Stimulated activated CD8-positive, alpha-beta memory T cell treated with anti-CD3 and anti-CD28 coated beads, Interleukin-12 subunit alpha, Interleukin-12 subunit beta, amount 100 ng/mL, for 1 hour (primary cell): ENCODE measurements around the gene ZNF512.
"Not testable (repeated sequence)": the region's sequence is repeated elsewhere in the genome, so short reads cannot be mapped to it uniquely, and the experiment has no call there.

ENCODE experiments used
- DNase-seq: peaks from one replicate; pipeline ENCODE4 v3.0.0-alpha.2; 2020; ENCODE audit warnings: low read depth

The ZNF512 gene

DNA sequence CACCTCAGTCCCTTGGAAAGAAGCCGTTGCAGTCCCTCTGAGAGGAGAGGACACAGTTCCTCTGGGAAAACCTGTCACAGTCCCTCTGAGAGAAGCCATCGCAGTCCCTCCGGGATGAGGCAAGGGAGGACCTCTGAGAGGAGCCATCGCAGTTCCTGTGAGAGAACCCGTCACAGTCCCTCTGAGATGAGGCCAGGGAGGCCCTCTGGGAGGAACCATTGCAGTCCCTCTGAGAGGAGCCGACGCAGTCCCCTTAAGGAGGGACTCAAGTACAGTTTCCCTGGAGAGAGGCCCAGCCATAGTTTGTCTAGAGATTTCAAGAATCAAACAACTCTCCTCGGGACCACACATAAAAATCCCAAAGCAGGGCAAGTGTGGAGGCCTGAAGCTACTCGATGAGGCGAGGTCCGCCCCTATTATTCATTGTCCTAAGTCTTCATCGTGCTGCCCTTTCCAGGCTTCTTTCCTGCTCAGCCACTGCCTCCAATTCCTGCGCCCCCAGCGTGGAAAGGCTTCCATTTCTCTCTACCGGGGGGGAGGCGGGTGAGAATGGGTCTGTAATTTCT lies 630 bp upstream of the ZNF512 start:
- DNase-seq: no peak

- DNase-seq: no peak
Measured at GRCh38 chr2:27583390-27583915, 611 bp downstream of the ZNF512 start.

- DNase-seq: no peak
Measured at GRCh38 chr2:27584597-27584996, 1.8 kb downstream of the ZNF512 start.

- no peak for DNase-seq
Measured at GRCh38 chr2:27587025-27587424, 4.2 kb downstream of the ZNF512 start.

DNA sequence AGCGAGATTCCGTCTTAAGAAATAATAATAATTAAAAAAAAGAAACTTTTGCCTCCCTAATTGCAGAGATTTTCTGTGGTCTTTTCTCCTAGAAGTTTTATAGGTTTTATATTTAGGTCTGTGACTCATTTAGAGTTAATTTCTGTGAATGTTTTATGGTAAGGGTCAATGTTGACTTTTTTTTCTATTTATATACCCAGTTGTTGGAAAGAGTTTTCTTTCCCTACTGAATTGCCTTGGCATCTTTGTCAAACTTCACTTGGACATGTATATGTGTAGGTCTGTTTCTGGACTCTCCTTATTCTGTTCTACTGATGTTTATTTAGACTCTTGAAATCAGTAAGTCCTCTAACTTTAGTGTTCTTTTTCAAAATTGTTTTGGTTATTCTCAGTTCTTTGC lies 5.5 kb downstream of the ZNF512 start:
- no peak for DNase-seq

DNA sequence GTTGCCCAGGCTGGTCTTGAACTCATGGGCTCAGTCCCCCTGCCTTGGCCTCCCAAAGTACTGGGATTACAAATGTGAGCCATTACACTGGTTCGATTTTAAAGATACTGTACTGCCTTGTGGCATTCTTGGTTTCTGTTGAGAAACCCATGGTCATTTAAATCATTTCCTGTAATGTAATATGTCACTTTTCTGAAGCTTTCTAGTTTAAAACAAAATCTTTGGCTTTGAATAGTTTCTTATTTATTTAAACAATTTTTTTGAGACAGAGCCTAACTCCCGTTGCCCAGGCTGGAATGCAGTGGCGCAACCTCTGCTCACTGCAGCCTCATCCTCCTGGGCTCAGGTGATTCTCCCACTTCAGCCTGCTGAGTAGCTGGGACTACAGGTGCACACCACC lies 8.9 kb downstream of the ZNF512 start:
- no peak for DNase-seq

GRCh38 chr2:27593240-27593639 lies 10.4 kb downstream of the ZNF512 start:
- DNase-seq: no peak

DNA sequence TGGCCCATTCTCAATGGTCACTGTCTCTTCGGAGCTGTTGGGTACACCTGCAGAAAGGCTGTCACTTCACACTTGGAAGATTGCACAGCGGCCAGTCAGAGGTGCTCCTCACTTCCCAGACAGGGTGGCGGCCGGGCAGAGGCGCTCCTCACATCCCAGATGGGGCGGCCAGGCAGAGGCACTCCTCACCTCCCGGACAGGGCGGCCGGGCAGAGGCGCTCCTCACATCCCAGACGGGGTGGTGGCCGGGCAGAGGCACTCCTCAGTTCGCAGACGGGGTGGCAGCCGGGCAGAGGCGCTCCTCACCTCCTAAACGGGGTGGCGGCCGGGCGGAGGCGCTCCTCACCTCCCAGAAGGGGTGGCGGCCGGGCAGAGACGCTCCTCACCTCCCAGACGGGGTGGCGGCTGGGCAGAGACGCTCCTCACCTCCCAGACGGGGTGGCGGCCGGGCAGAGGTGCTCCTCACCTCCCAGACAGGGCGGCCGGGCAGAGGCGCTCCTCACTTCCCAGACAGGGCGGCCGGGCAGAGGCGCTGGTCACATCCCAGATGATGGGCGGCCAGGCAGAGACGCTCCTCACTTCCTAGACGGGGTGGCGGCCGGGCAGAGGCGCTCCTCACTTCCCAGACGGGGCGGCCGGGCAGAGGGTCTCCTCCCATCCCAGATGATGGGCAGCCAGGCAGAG lies 11.3 kb downstream of the ZNF512 start:
- not testable (repeated sequence) for DNase-seq

GRCh38 chr2:27595412-27595811 lies 12.6 kb downstream of the ZNF512 start:
- not testable (repeated sequence) for DNase-seq

GRCh38 chr2:27596627-27597026 lies 13.8 kb downstream of the ZNF512 start:
- DNase-seq: no peak

DNA sequence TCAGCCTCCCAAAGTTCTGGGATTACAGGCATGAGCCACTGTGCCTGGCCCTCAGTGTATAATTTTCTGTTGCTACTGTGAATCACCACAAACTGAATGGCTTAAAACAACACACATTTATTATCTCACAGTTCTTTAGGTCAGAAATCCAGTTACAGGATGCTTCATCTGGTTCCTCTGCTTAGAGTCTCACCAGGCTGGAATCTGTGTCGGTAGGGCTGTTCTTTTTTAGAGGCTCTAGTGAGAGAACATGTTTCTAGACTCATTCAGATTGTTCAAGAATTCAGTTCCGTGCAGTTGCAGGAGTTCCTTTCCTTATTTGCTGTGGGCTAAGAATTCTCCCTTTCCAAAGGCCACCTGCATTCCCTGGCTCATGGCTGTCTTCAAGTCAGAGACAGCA lies 23.8 kb downstream of the ZNF512 start:
- DNase-seq: no peak

GRCh38 chr2:27613985-27614384 lies 31.1 kb downstream of the ZNF512 start:
- no peak for DNase-seq

GRCh38 chr2:27615316-27615715 lies 32.5 kb downstream of the ZNF512 start:
- DNase-seq: no peak

GRCh38 chr2:27621524-27621923 lies 38.7 kb downstream of the ZNF512 start:
- DNase-seq: no peak

- no peak for DNase-seq
Measured at GRCh38 chr2:27622921-27623384, 40.1 kb downstream of the ZNF512 start.

GRCh38 chr2:27624943-27625342 lies 42.1 kb downstream of the ZNF512 start:
- DNase-seq: no peak

DNA sequence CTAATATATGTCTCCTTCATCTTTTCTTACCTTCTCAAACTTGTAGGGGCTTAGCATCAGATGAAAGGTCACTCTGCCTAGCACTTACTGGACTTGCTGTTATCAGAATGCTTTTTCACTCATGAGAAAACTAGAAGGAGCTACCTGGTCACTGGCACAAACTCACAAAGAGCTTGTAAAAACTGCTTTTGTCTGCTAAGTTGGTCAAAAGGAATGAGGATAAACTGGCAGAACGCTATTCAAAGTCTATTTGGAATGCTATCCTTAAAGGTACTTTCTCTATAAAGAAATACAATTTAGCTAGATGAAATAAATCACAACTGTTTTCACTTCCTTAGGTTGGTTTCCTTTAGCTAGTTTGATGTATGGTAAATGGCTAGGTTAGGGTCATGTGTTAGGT lies 43.5 kb downstream of the ZNF512 start:
- not testable (repeated sequence) for DNase-seq

DNA sequence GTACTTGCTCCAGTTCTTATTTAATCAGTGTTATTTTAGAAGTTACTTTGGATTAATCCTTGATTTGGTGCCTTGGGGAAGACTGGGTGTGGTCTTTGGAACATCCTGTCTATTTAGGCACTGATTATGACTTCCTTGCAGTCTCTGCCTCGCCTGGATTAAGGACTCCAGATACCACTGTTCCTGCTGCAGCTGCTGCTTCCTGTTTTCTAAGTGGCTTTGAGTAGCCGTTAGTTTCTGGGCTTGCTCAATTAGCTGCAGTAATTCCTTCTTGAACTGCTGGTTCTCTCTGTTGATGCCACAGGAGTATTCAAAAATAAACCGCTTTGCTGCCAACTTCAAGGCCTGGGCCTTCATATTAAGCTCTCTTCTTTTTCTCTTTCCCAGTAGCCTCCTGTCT lies 44.1 kb downstream of the ZNF512 start:
- DNase-seq: not testable (repeated sequence)

DNA sequence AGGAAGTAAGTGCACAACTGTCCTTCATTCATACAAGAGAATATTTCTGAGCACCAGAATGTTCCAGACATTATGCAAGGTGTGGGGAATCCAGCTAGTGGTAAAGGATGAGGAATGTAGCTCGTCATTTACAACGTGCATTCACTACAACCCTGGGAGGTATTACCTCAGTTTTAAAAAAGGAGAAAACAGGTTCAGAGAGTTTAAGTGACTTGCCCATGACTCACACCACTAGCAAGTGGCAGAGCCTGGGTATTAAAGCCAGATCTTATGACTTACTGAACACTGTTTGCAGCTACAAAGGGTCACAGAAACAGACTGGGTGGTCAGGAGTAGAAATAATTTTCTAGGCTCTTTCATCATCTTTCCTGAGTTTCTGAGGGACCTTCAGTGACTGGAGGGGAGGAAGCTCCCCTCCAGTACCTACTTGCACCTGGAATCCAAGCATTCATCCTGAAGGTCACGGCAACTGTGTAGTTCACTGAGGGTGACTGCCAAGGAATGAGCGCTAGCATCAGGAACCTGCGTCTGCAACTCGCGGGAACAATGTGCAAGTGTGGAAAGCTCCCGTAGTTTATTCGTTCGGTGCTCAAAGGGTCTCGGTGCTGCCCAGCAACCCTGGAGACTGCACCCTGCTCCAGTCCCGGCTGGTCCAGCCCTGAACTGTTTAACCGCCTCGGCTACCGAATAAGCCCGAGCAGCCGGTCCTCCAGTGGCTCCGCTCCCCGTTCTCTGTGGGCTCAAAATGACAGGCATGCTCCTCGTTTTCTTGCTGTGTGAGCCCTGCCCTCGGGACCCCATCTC lies 45.3 kb downstream of the ZNF512 start:
- DNase-seq: no peak

DNA sequence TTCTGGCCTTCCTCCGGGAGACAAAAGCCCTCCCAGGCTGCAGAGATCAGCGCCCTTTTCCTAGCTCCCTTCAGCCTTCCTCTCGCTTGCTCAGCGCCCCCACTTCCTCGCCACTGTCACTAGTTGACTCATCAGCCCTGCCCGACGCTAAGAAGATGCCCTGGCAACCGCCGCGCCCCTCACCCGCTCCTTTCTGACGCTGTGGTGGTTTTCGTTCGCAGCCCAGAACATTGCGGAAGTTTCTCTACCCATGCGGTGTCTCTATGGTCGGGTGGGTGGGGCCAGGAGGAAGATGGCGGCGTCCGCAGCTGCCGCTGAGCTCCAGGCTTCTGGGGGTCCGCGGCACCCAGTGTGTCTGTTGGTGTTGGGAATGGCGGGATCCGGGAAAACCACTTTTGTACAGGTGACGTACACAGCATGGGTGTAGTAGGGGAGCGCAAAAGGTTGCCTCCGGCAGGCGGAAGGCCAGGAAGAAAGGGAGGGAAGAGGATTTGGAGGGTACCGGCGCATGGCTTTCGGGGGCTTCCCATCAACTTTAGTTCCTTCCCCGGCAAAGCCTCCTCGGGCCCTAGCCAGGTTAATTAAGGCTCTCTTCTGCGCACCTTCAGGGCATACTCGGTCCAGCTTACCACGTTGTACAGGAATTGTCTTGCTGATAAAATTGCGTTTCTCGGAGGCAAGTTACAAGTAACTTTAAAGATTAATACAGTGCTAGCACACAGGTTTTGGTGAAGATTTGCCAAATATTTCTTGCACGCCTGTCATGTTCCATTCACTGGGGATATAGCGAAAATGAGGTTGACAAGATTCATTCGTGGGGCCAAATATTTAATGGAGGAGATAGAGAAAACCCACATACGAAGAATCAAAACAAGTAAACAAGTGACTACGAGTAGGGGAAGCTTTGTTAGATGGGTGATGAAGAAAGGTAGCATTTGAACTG lies 46.2 kb downstream of the ZNF512 start, which contains the start of the genes CCDC121 and GPN1:
Gene CCDC121, minus strand, starts transcription at position 246 of the 943 bp plus-strand sequence. CDS start 1,213 bp downstream, outside the sequence.
Gene GPN1, plus strand, starts transcription at position 284 of the 943 bp plus-strand sequence. Its CDS starts 9 bp downstream, at position 293.
- peak; percentile 91 for DNase-seq

DNA sequence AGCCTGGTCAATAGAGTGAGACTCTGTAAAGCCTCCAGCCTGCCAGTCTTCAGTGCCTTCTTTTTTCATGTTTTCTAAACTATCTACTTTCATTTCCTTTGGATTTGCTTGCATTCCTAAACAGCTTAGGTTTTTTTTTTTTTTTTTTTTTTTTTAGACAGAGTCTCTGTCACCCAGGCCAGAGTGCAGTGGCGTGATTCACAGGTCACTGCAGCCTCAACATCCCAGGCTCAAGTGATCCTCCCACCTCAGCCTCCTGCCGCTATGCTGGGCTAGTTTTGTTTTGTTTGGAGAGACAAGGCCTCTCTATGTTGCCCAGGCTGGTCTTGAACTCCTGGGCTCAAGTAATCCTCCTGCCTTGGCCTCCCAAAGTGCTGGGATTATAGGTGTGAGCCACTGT lies 47.4 kb downstream of the ZNF512 start:
- not testable (repeated sequence) for DNase-seq
